Karpas-422 (cell line): ENCODE data around the gene MYO5A. TPM values are rescaled to one million over a fixed set of nuclear protein-coding genes. Genes with fewer than 3 reads are reported as not detected.
"Not testable (repeated sequence)": the region's sequence is repeated elsewhere in the genome, so short reads cannot be mapped to it uniquely, and the experiment has no call there.

Experiments
- DNase-seq: peaks from one replicate; pipeline ENCODE4 v3.0.0-alpha.2; 2015
- H2AFZ ChIP-seq: fragments of 200-600 bp; sonication (generic); 2 replicates; pipeline ENCODE4 v1.6.1; 2014; ENCODE audit warnings: antibody characterized with exemption, low read length, mixed read lengths
- H3K27ac ChIP-seq: fragments of 200-600 bp; sonication (generic); 2 replicates; pipeline ENCODE4 v1.5.1; 2014; ENCODE audit warnings: mild to moderate bottlenecking, low read length, moderate library complexity
- H3K27me3 ChIP-seq: fragments of 200-600 bp; sonication (generic); 2 replicates; pipeline ENCODE4 v1.6.1; 2014; ENCODE audit warnings: low read length, mixed read lengths
- H3K36me3 ChIP-seq: fragments of 200-600 bp; sonication (generic); 2 replicates; pipeline ENCODE4 v1.6.1; 2014; ENCODE audit warnings: low read length, mixed read lengths; ENCODE audit not compliant: insufficient read depth
- H3K4me1 ChIP-seq: fragments of 200-600 bp; sonication (generic); 2 replicates; pipeline ENCODE4 v1.6.1; 2014; ENCODE audit warnings: mild to moderate bottlenecking, low read length, mixed read lengths
- H3K4me2 ChIP-seq: fragments of 200-600 bp; sonication (generic); 2 replicates; pipeline ENCODE4 v1.6.1; 2014; ENCODE audit warnings: low read length, low read depth, mild to moderate bottlenecking; ENCODE audit not compliant: poor library complexity, severe bottlenecking
- H3K4me3 ChIP-seq: fragments of 200-600 bp; sonication (generic); 2 replicates; pipeline ENCODE4 v1.5.1; 2014; ENCODE audit warnings: mild to moderate bottlenecking, antibody characterized with exemption, low read length, mixed read lengths
- H3K79me2 ChIP-seq: fragments of 200-600 bp; sonication (generic); 2 replicates; pipeline ENCODE4 v1.6.1; 2014; ENCODE audit warnings: mild to moderate bottlenecking, low read length, mixed read lengths
- H3K9ac ChIP-seq: fragments of 200-600 bp; sonication (generic); 2 replicates; pipeline ENCODE4 v1.6.0; 2014; ENCODE audit warnings: low read length
- H3K9me2 ChIP-seq: fragments of 200-600 bp; sonication (generic), shearing (Covaris generic); replicated peaks from 2 replicates; pipeline ENCODE4 v1.6.0; 2014; ENCODE audit warnings: mild to moderate bottlenecking, low read length, moderate library complexity; ENCODE audit not compliant: insufficient read depth
- H3K9me3 ChIP-seq: fragments of 300-700, 200-600 bp; sonication (generic); 2 replicates; pipeline ENCODE4 v1.6.1; 2014; ENCODE audit warnings: low read length, mixed read lengths
- H4K20me1 ChIP-seq: fragments of 200-600 bp; sonication (generic); 2 replicates; pipeline ENCODE4 v1.6.1; 2014; ENCODE audit warnings: mild to moderate bottlenecking, antibody characterized with exemption, low read length, low read depth; ENCODE audit not compliant: insufficient read depth
- total RNA-seq: library from RNA; depleted of rRNA; stranded (reverse); fragments of >200 nt; shearing (Covaris generic); gene quantifications from 2 replicates; pipeline ENCODE4 v1.2.3, GENCODE V29; 2014; ENCODE audit warnings: low replicate concordance; rRNA removed

The MYO5A gene
- total RNA-seq = 34.8 and 50.1 TPM in 2 replicates

DNA sequence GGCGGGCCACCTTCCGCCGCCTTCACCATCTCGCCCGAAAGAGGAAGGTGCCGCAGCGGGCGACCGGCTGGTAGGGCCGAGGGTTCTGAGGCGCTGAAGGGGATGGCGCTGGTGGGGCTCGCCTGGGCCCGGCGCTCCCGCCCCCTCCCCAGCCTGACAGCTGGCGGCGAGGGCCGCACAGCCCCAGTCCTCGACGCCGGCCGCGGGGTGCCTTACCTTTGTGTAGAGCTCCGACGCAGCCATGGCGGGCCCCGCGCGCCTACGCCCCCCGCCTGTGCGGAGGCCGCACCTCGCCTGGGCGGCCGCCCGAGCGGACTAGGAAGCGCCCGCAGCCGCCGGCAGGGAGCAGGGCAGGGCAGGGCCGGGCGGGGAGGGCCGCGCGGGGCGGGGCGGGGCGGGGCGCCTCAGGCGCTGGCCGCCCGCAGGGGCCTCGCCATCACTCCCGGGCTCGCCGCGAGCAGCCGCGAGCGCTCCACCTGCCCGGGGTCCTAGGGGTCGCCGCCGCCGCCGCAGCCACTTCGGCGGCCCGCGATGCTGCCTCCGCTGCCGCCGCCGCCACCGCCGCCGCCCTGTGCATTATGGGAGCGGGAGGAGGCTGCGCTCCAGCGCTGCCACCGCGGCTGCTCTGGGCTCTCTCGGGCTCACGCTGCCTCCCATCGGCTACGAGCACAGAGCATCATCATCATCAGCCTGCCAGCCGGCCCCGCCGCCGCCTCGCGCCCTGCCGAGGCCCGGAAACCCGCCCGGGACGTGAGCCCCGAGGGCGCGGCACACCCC, at the start of gene MYO5A:
MYO5A (minus strand) TSS at position 317 of the 777 bp plus-strand sequence; CDS start at position 243, 74 bp downstream.
- Histone ChIP-seq H3K27ac (peak within 1 kb of the TSS; percentile 69), H3K79me2 (peaks cover 45% of the 10 kb centered on the region), H4K20me1 (peaks cover 8% of the 10 kb centered on the region; the same call in 1 of the 2 replicates), H3K9me3 (no peaks in the 10 kb centered on the region), H3K27me3 (no peaks in the 10 kb centered on the region), H3K9ac (peak within 1 kb of the TSS; percentile 87), H2AFZ (peak within 1 kb of the TSS; percentile 92), H3K9me2 (no peaks in the 10 kb centered on the region), H3K36me3 (no peaks in the 10 kb centered on the region), H3K4me2 (peak within 1 kb of the TSS; percentile 98), H3K4me1 (peaks cover 31% of the 10 kb centered on the region), H3K4me3 (peak within 1 kb of the TSS; percentile 96)
- peak; percentile 93 for DNase-seq

DNA sequence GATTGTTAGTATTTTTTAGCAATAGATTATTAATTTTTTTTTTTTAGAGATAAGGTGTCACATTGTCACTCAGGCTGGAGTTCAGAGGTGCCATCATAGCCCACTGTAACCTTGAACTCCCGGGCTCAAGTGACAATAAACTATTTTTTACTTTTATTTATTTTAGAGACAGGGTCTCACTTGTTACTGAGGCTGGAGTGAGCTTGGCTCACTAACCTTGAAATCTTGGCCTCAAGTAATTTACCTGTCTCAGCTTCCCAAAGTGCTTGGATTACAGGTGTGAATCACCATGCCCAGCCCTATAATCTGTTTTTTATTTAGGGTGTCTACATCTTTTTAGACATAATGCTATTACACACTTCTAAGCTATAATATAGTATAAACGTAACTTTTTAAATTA, 48.0 kb upstream of the MYO5A start:
- no peaks in the 10 kb centered on the region for H3K27me3 ChIP-seq
- DNase-seq = no peak
- no peaks in the 10 kb centered on the region for H3K9me2 ChIP-seq
- no peaks in the 10 kb centered on the region for H3K4me1 ChIP-seq
- no peak overlapping the region for H3K27ac ChIP-seq
- no peaks in the 10 kb centered on the region for H3K9me3 ChIP-seq
- no peaks in the 10 kb centered on the region for H4K20me1 ChIP-seq
- peaks cover 20% of the 10 kb centered on the region; the same call in 1 of the 2 replicates for H3K36me3 ChIP-seq
- no peak overlapping the region for H2AFZ ChIP-seq
- no peak overlapping the region for H3K4me3 ChIP-seq
- H3K9ac ChIP-seq = no peak overlapping the region
- no peak overlapping the region for H3K4me2 ChIP-seq
- H3K79me2 ChIP-seq = no peaks in the 10 kb centered on the region

DNA sequence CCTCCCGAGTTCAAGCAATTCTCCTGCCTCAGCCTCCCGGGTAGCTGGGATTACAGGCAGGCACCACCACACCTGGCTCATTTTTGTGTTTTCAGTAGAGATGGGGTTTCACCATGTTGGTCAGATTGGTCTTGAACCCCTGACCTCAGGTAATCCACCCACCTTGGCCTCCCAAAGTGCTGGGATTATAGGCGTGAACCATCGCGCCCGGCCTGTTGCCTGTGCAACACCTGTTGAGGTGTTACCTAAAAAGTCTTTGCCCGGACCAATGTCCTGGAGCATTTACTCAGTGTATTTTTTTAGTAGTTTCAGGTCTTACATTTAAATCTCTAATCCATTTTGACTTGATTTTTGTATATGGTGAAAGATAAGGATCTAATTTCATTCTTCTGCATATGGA, 46.9 kb upstream of the MYO5A start:
- not testable (repeated sequence) for H3K9ac ChIP-seq, H3K9me3 ChIP-seq, DNase-seq, H3K79me2 ChIP-seq, H3K4me3 ChIP-seq, H3K9me2 ChIP-seq, H2AFZ ChIP-seq, H4K20me1 ChIP-seq, H3K4me1 ChIP-seq, H3K4me2 ChIP-seq, H3K27me3 ChIP-seq, H3K27ac ChIP-seq
- peaks cover 10% of the 10 kb centered on the region; the same call in 1 of the 2 replicates for H3K36me3 ChIP-seq

DNA sequence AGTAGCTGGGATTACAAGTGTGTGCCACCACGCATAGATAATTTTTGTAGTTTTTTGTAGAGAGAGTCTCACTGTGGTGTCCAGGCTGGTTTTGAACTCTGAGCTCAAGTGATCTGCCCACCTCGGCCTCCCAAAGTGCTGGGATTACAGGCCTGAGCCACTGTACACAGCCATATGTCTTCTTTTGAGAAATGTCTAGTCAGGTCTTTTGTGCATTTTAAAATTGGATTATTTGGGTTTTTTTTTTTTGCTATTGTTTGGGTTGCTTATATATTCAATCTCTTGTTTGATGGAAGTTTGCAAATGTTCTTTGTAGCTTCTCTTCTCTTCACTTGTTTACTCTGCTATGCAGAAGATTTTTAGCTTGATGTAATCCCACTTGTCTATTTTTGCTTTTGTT, 46.4 kb upstream of the MYO5A start:
- Histone ChIP-seq H3K9me2 (no peaks in the 10 kb centered on the region), H3K4me2 (no peak overlapping the region), H3K4me1 (no peaks in the 10 kb centered on the region), H3K9ac (no peak overlapping the region), H3K4me3 (no peak overlapping the region), H3K27me3 (no peaks in the 10 kb centered on the region), H3K9me3 (no peaks in the 10 kb centered on the region), H3K36me3 (peaks cover 7% of the 10 kb centered on the region; the same call in 1 of the 2 replicates), H2AFZ (no peak overlapping the region), H3K79me2 (no peaks in the 10 kb centered on the region), H3K27ac (no peak overlapping the region), H4K20me1 (no peaks in the 10 kb centered on the region)
- no peak for DNase-seq

DNA sequence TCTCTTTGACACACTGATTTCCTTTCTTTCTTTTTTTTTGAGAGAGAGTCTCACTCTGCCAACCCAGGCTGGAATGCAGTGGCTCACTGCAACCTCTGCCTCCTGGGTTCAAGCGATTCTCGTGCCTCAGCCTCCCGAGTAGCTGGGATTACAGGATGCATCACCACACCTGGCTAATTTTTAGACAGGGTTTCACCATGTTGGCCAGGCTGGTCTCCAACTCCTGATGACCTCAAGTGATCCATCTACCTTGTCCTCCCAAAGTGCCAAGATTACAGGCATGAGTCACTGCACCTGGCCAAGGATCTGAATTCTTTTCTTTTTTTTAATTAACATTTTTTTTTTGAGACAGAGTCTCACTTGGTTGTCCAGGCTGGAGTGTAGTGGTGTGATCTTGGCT, 45.9 kb upstream of the MYO5A start:
- H3K9me2 ChIP-seq, DNase-seq, H3K27me3 ChIP-seq, H2AFZ ChIP-seq, H4K20me1 ChIP-seq, H3K9ac ChIP-seq, H3K4me2 ChIP-seq, H3K27ac ChIP-seq, H3K36me3 ChIP-seq, H3K4me3 ChIP-seq, H3K9me3 ChIP-seq, H3K79me2 ChIP-seq, H3K4me1 ChIP-seq: not testable (repeated sequence)

DNA sequence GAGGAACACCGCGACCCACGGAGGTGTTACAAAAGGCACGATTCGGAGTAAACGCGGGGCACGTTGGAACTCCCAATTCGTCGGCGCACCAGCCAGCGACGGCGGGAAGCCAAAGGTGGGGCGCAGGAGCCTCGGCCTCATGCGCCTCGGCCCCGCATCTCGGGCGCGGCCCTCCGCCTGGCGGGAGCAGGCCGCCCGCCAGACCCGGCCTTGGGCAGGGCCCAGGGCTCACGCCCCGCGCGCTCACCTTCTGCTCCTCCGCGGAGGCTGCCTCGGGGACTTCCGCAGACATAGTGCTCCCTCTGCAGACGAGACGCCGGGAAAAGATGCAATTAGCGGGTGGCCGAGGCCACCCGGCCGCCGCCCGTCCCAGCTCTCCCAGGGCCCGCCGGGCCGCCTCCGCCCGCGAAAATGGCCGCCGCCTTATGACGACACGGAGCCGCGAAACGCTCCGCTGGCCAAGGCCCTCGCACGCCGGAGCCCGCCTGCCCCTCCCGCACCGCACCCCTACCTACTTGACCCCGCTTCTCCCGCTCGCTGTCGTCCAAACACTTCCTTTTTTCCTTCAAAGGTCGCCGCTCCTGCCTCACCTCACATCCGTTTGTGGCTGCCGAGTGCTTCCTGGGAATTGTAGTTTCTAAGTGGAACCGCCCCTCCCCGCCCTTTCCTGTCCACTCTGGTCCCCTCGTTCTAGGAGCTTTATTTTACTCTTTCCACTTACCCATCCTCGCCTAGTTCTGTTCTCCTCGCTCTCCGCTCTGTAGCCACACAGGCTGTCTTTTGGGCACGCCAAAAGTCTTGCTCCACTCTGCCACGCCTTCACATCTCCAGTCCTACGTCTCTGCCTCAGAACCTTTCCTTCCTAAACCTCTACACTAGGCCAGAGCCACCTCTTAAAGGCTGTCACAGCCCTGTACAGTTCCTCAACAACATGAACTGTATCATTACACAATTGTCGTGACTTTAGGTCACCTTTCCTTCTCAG, 40.2 kb upstream of the MYO5A start, which contains the start of gene ARPP19:
ARPP19 (minus strand) TSS at position 430 of the 985 bp plus-strand sequence; CDS start at position 292, 138 bp downstream.
- Histone ChIP-seq H3K9me2 (no peaks in the 10 kb centered on the region), H3K36me3 (no peaks in the 10 kb centered on the region), H3K4me2 (peak within 1 kb of the TSS; percentile 97), H3K27me3 (no peaks in the 10 kb centered on the region), H3K79me2 (peaks cover 47% of the 10 kb centered on the region), H3K27ac (peak within 1 kb of the TSS; percentile 88), H2AFZ (peak within 1 kb of the TSS; percentile 85), H3K9ac (peak within 1 kb of the TSS; percentile 88), H4K20me1 (peaks cover 13% of the 10 kb centered on the region; the same call in 1 of the 2 replicates), H3K9me3 (no peaks in the 10 kb centered on the region), H3K4me1 (peaks cover 32% of the 10 kb centered on the region), H3K4me3 (peak within 1 kb of the TSS; percentile 91)
- DNase-seq = peak; percentile 94

DNA sequence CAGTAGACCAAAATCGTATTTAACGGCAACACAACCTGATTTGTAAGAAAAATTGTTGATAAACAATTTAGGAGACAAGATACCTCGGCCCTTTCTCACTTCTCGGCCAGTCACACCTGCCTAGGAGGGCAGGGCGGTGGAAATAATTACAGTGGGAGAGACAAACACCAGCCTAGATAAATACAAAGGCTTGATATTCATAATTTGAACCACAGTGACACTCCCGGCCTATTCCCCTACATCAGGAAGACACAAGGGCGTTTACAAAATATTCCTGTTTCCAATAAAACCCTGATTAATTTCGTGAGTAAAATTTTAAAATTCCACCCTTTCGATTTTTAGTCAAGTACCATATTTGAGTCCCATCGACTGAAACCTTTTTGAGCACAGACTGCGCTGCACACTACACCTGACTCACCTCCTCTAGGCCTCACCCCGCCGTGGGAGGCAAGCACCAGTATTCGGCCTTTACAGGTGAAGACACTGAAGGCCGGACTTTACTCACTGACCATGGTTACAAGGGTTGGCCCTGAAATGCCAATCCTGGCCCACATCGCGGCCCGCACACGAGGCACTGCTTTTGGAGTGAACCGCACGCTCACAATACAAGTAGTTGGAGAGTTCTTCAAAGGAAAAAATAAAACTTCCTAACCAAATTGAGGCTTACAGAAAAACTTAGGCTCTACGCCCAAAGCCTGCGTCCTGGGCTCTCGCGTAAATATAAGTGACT, 39.4 kb upstream of the MYO5A start:
- H3K4me1 ChIP-seq = peaks cover 35% of the 10 kb centered on the region
- H3K4me3 ChIP-seq = peak overlapping the region; percentile 91
- peak; percentile 67 for DNase-seq
- H3K9me2 ChIP-seq = no peaks in the 10 kb centered on the region
- H3K27ac ChIP-seq = peak overlapping the region; percentile 88
- peaks cover 13% of the 10 kb centered on the region; the same call in 1 of the 2 replicates for H4K20me1 ChIP-seq
- H3K4me2 ChIP-seq = peak overlapping the region; percentile 97
- no peaks in the 10 kb centered on the region for H3K9me3 ChIP-seq
- no peak overlapping the region for H2AFZ ChIP-seq
- H3K27me3 ChIP-seq = no peaks in the 10 kb centered on the region
- H3K79me2 ChIP-seq = peaks cover 56% of the 10 kb centered on the region
- H3K36me3 ChIP-seq = no peaks in the 10 kb centered on the region; the same call in 1 of the 2 replicates
- H3K9ac ChIP-seq = peak overlapping the region; percentile 88
